ELR (cell line): ENCODE data around the gene DTWD1.
A peak's percentile ranks its signal among the peaks of the same experiment; 100 is the strongest.
"Not testable (repeated sequence)": the region's sequence is repeated elsewhere in the genome, so short reads cannot be mapped to it uniquely, and the experiment has no call there.

ENCODE experiments used
- DNase-seq: peaks from one replicate; pipeline ENCODE4 v3.0.0-alpha.2; 2015; ENCODE audit warnings: low read depth

Gene DTWD1

GRCh38 chr15:49620658-49621368 lies at the start of gene DTWD1, which contains the start of gene FAM227B:
TSS of gene DTWD1 (plus strand) at chr15:49621048. CDS start at chr15:49625168, 4,120 bp downstream.
TSS of gene FAM227B (minus strand) at chr15:49620818. CDS start at chr15:49615171, 5,647 bp downstream.
- peak; percentile 97 for DNase-seq

- DNase-seq: no peak
Observed at GRCh38 chr15:49573421-49573820, 47.4 kb upstream of the DTWD1 start.

GRCh38 chr15:49589030-49589429 lies 31.8 kb upstream of the DTWD1 start:
- peak; percentile 8 for DNase-seq

- DNase-seq: not testable (repeated sequence)
Observed at GRCh38 chr15:49592829-49593316, 28.0 kb upstream of the DTWD1 start.

GRCh38 chr15:49604625-49605409 lies 16.0 kb upstream of the DTWD1 start:
- no peak for DNase-seq

- DNase-seq: no peak
Observed at GRCh38 chr15:49605588-49605987, 15.3 kb upstream of the DTWD1 start.

- no peak for DNase-seq
Observed at GRCh38 chr15:49606594-49606993, 14.3 kb upstream of the DTWD1 start.

- DNase-seq: no peak
Observed at GRCh38 chr15:49610157-49610918, 10.5 kb upstream of the DTWD1 start.

GRCh38 chr15:49612240-49612639 lies 8.6 kb upstream of the DTWD1 start:
- not testable (repeated sequence) for DNase-seq

GRCh38 chr15:49619226-49619625 lies 1.6 kb upstream of the DTWD1 start:
- DNase-seq: no peak

- DNase-seq: peak; percentile 55
Observed at GRCh38 chr15:49620199-49620598, 649 bp upstream of the DTWD1 start.

GRCh38 chr15:49621401-49621811 lies 558 bp downstream of the DTWD1 start:
- peak; percentile 25 for DNase-seq

- peak; percentile 46 for DNase-seq
Observed at GRCh38 chr15:49621887-49622286, 1.0 kb downstream of the DTWD1 start.

- DNase-seq: peak; percentile 25
Observed at GRCh38 chr15:49622561-49622960, 1.7 kb downstream of the DTWD1 start.

GRCh38 chr15:49624056-49624455 lies 3.2 kb downstream of the DTWD1 start:
- DNase-seq: peak; percentile 89

- no peak for DNase-seq
Observed at GRCh38 chr15:49625460-49626036, 4.7 kb downstream of the DTWD1 start.

- DNase-seq: peak; percentile 92
Observed at GRCh38 chr15:49627407-49627877, 6.6 kb downstream of the DTWD1 start.

- DNase-seq: no peak
Observed at GRCh38 chr15:49628379-49628778, 7.5 kb downstream of the DTWD1 start.

- DNase-seq: no peak
Observed at GRCh38 chr15:49637857-49638256, 17.0 kb downstream of the DTWD1 start.

GRCh38 chr15:49644364-49644794 lies 23.5 kb downstream of the DTWD1 start:
- DNase-seq: no peak

- no peak for DNase-seq
Observed at GRCh38 chr15:49645277-49645676, 24.4 kb downstream of the DTWD1 start.

- peak; percentile 57 for DNase-seq
Observed at GRCh38 chr15:49645941-49646340, 25.1 kb downstream of the DTWD1 start.
